ENCODE measurements around the gene PLCL2.
A peak's percentile ranks its signal among the peaks of the same experiment; 100 is the strongest.

Gene PLCL2

DNA sequence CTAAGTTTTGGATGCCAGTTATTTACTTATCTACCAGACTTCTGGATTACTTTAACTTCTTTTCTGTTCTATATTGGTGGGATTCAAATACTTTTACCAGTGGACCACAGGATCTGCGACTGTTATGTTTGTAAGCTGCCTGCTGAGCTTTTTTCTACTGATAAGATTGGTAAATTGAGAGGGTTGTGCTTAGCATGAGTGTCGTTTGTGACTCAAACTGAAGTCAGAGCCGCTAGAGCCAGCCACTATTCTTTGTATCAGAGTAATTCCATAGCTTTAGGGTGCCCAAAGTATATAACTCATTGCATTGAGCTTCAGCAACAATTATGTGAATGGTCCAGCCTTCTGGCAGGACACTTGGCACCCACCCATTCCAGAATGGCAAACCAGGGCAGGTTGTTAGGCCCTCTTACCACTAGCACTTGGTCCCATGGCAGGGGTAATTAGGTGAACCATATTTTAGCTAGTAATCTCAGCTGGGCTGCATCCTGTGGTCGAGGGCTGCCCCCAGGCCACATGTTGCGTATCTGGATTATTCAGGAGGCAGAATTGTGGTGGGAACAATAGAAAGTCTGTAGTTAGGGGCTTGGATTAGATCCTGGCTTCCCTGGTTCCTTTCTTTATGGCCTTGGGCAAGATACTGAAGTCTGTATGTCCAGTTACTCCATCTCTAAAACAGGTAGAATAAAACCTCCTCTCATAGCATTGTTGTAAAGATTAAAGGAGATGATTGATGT lies 6.0 kb downstream of the PLCL2 start:
- Histone ChIP-seq H3K9me3 (ENCODE audit: control insufficient read depth in 2 of 2, low read length in 2 of 2) (no peaks in the 10 kb centered on the region), H3K4me1 (ENCODE audit: control insufficient read depth in 2 of 2, insufficient read depth in 2 of 2, low read length in 2 of 2) (peaks cover 5 to 19% of the 10 kb centered on the region in 2 donors), H3K27ac (ENCODE audit: low read depth in 2 of 2, low read length in 2 of 2) (no peak overlapping the region), H3K36me3 (ENCODE audit: control insufficient read depth in 2 of 2, insufficient read depth in 2 of 2, low read length in 2 of 2) (no peaks in the 10 kb centered on the region), H3K9ac (ENCODE audit: low read depth in 1 of 2, low read length in 2 of 2) (no peak overlapping the region), H3K27me3 (ENCODE audit: control insufficient read depth in 2 of 2, insufficient read depth in 2 of 2, low read length in 2 of 2) (no peaks in the 10 kb centered on the region), H3K4me3 (ENCODE audit: low read length in 2 of 2) (no peak overlapping the region)

DNA sequence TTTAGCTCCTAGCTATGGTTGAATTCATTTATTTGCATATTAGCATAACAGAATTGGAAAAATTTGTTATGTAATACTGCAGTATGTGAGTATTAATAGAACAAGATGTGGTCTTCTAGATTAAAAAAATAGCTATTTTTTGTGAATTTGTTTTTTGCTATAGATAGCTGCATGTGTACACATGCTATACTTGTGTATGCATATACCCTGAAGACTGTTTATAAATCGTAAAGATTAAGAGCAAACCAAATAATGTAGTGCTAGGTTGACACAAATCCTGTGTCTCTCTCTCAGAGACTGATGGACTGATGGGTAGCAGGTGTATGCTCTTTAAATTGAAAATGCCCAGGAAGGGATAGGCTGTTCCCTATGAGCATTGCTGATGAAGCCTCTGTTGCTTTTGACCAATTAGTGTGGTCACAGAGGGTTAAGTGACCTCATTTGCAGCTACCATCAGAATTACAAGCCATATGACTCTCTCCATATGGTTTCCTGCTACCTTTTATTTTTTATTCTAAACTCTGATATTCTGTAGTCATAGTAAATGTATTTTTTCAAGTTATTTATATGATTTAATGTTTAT lies 9.0 kb downstream of the PLCL2 start:
- no peaks in the 10 kb centered on the region for H3K27me3 ChIP-seq (ENCODE audit: control insufficient read depth in 2 of 2, insufficient read depth in 2 of 2, low read length in 2 of 2)
- peaks cover 23 to 25% of the 10 kb centered on the region in 2 donors for H3K4me1 ChIP-seq (ENCODE audit: control insufficient read depth in 2 of 2, insufficient read depth in 2 of 2, low read length in 2 of 2)
- H3K4me3 ChIP-seq (ENCODE audit: low read length in 2 of 2) = no peak overlapping the region
- no peak overlapping the region for H3K9ac ChIP-seq (ENCODE audit: low read depth in 1 of 2, low read length in 2 of 2)
- H3K36me3 ChIP-seq (ENCODE audit: control insufficient read depth in 2 of 2, insufficient read depth in 2 of 2, low read length in 2 of 2) = no peaks in the 10 kb centered on the region
- H3K27ac ChIP-seq (ENCODE audit: low read depth in 2 of 2, low read length in 2 of 2) = no peak overlapping the region
- H3K9me3 ChIP-seq (ENCODE audit: control insufficient read depth in 2 of 2, low read length in 2 of 2) = no peaks in the 10 kb centered on the region

DNA sequence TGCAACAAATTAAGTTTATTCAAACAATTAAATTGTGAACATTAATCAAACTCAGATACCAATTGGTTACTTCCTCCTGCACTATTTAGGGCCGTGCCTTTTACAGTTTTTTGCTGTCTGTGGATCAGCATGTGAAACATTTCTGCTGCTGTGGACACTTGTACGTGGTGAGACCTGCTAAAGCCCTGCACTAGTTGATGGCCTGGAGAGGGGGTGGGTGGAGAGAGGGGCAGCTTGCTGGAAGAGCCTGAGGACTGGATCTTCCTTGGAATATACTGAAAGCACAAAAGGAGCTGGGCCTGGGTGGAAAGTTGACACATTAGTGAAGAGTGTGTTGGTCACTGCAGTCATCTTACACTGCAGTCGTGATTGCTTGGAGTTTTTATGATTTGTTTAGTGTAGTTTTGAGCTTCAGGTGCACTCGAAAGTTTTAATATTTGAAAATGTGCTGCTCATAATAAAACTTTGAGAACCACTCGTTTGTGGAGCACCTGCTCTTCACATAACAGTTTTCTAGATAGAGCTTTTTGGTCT lies 11.4 kb downstream of the PLCL2 start:
- Histone ChIP-seq H3K36me3 (ENCODE audit: control insufficient read depth in 2 of 2, insufficient read depth in 2 of 2, low read length in 2 of 2) (no peaks in the 10 kb centered on the region), H3K4me1 (ENCODE audit: control insufficient read depth in 2 of 2, insufficient read depth in 2 of 2, low read length in 2 of 2) (peaks cover 26 to 28% of the 10 kb centered on the region in 2 donors), H3K9ac (ENCODE audit: low read depth in 1 of 2, low read length in 2 of 2) (peak overlapping the region in 1 of 2 donors; percentile 19), H3K27me3 (ENCODE audit: control insufficient read depth in 2 of 2, insufficient read depth in 2 of 2, low read length in 2 of 2) (no peaks in the 10 kb centered on the region), H3K9me3 (ENCODE audit: control insufficient read depth in 2 of 2, low read length in 2 of 2) (no peaks in the 10 kb centered on the region), H3K4me3 (ENCODE audit: low read length in 2 of 2) (no peak overlapping the region), H3K27ac (ENCODE audit: low read depth in 2 of 2, low read length in 2 of 2) (peak overlapping the region; percentile 39 to 71)

DNA sequence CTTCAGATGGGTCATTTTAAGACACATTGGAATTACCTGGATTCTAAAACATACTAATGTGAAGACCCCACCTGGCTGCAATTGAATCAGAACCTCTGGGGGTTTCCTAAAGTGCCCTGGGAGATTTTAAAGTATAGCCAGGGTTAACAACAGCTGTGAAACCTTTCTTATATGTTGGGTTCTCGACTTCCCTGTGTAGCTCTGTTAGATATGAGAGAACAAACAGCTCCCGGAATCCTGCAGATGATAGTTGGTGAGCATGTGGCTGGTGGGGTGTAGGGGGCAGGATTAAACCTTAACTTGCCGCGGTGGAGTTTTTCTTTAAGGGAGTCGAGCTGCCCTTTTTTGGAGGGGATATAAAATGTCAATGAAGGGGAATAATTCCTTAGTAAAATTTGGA lies 12.1 kb downstream of the PLCL2 start:
- Histone ChIP-seq H3K9ac (ENCODE audit: low read depth in 1 of 2, low read length in 2 of 2) (no peak overlapping the region), H3K27ac (ENCODE audit: low read depth in 2 of 2, low read length in 2 of 2) (peak overlapping the region; percentile 12 to 71)

DNA sequence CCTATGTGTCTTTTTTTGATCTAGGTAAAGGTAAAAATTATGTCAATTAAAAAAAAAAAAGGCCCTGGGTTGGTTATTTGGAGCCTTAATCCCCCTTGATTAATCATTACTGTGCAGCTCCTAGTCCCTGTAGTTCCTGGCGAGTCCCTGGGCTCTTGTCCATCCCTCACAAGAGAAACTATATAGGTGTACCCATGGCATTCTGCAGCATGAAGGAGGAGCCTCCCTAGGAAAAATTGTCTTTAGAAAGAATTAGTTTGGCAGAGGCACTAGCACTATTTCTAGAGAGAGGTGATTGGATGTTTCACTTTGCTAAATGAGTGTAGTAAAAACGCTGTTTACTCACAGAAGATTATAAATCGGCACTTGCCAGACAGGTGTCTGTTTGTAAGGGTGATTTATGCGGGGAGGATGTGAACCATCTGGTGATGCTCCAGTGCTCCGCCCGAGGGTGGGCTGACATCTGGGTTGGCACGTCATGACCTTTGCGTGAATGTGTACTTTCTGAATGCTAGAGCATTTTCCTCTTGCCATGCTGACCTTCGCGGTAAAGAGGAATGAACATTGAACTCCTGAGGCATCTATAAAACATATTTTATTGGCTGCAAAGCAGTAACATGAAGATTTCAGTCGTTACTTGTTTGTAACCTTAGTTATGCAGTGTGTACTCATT lies 12.6 kb downstream of the PLCL2 start:
- Histone ChIP-seq H3K27ac (ENCODE audit: low read depth in 2 of 2, low read length in 2 of 2) (peak overlapping the region; percentile 71 to 76), H3K9ac (ENCODE audit: low read depth in 1 of 2, low read length in 2 of 2) (no peak overlapping the region), H3K36me3 (ENCODE audit: control insufficient read depth in 2 of 2, insufficient read depth in 2 of 2, low read length in 2 of 2) (no peaks in the 10 kb centered on the region)

More for the DNA sequence above, 12.1 kb downstream of the PLCL2 start:
- H3K9me3 ChIP-seq (ENCODE audit: control insufficient read depth in 2 of 2, low read length in 2 of 2) = no peaks in the 10 kb centered on the region
- H3K36me3 ChIP-seq (ENCODE audit: control insufficient read depth in 2 of 2, insufficient read depth in 2 of 2, low read length in 2 of 2) = no peaks in the 10 kb centered on the region
- H3K4me3 ChIP-seq (ENCODE audit: low read length in 2 of 2) = peak overlapping the region in 1 of 2 donors; percentile 70
- no peaks in the 10 kb centered on the region for H3K27me3 ChIP-seq (ENCODE audit: control insufficient read depth in 2 of 2, insufficient read depth in 2 of 2, low read length in 2 of 2)
- peaks cover 28% of the 10 kb centered on the region in 2 donors for H3K4me1 ChIP-seq (ENCODE audit: control insufficient read depth in 2 of 2, insufficient read depth in 2 of 2, low read length in 2 of 2)

GRCh38 chr3:16898595-16899395 lies 14.0 kb downstream of the PLCL2 start:
- H3K27ac ChIP-seq (ENCODE audit: low read depth in 2 of 2, low read length in 2 of 2) = peak overlapping the region in 1 of 2 donors; percentile 76
- H3K4me1 ChIP-seq (ENCODE audit: control insufficient read depth in 2 of 2, insufficient read depth in 2 of 2, low read length in 2 of 2) = peaks cover 28% of the 10 kb centered on the region in 2 donors
- no peak overlapping the region for H3K4me3 ChIP-seq (ENCODE audit: low read length in 2 of 2)
- no peaks in the 10 kb centered on the region for H3K36me3 ChIP-seq (ENCODE audit: control insufficient read depth in 2 of 2, insufficient read depth in 2 of 2, low read length in 2 of 2)
- H3K27me3 ChIP-seq (ENCODE audit: control insufficient read depth in 2 of 2, insufficient read depth in 2 of 2, low read length in 2 of 2) = no peaks in the 10 kb centered on the region
- no peak overlapping the region for H3K9ac ChIP-seq (ENCODE audit: low read depth in 1 of 2, low read length in 2 of 2)
- no peaks in the 10 kb centered on the region for H3K9me3 ChIP-seq (ENCODE audit: control insufficient read depth in 2 of 2, low read length in 2 of 2)

More for the DNA sequence above, 12.6 kb downstream of the PLCL2 start:
- Histone ChIP-seq H3K27me3 (ENCODE audit: control insufficient read depth in 2 of 2, insufficient read depth in 2 of 2, low read length in 2 of 2) (no peaks in the 10 kb centered on the region), H3K4me1 (ENCODE audit: control insufficient read depth in 2 of 2, insufficient read depth in 2 of 2, low read length in 2 of 2) (peaks cover 28% of the 10 kb centered on the region in 2 donors), H3K9me3 (ENCODE audit: control insufficient read depth in 2 of 2, low read length in 2 of 2) (no peaks in the 10 kb centered on the region), H3K4me3 (ENCODE audit: low read length in 2 of 2) (peak overlapping the region; percentile 69 to 70)

DNA sequence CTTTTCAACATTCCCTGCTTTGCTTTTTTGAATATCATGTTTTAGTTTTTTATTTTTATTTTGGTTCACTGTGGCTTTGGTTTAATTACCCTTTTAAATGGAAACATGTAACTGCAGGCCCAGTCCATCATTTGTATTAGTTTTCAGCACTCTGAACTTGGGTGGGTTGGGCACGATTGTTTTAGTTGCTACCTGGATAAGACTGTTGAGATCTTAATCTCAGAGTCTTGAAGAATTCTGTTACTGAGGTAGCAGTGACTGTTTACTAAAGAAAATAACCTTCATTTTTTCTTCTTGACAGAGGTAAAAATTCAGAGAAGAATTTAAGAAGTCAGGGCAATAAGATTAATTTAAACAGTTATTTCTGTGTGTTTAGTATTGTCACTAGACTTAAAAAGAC lies 15.2 kb downstream of the PLCL2 start:
- H3K36me3 ChIP-seq (ENCODE audit: control insufficient read depth in 2 of 2, insufficient read depth in 2 of 2, low read length in 2 of 2) = no peaks in the 10 kb centered on the region
- peaks cover 28% of the 10 kb centered on the region in 2 donors for H3K4me1 ChIP-seq (ENCODE audit: control insufficient read depth in 2 of 2, insufficient read depth in 2 of 2, low read length in 2 of 2)
- H3K9me3 ChIP-seq (ENCODE audit: control insufficient read depth in 2 of 2, low read length in 2 of 2) = no peaks in the 10 kb centered on the region
- H3K4me3 ChIP-seq (ENCODE audit: low read length in 2 of 2) = no peak overlapping the region
- H3K27ac ChIP-seq (ENCODE audit: low read depth in 2 of 2, low read length in 2 of 2) = no peak overlapping the region
- no peaks in the 10 kb centered on the region for H3K27me3 ChIP-seq (ENCODE audit: control insufficient read depth in 2 of 2, insufficient read depth in 2 of 2, low read length in 2 of 2)
- no peak overlapping the region for H3K9ac ChIP-seq (ENCODE audit: low read depth in 1 of 2, low read length in 2 of 2)

GRCh38 chr3:16900779-16901440 lies 16.2 kb downstream of the PLCL2 start:
- Histone ChIP-seq H3K4me1 (ENCODE audit: control insufficient read depth in 2 of 2, insufficient read depth in 2 of 2, low read length in 2 of 2) (peaks cover 27 to 31% of the 10 kb centered on the region in 2 donors), H3K9me3 (ENCODE audit: control insufficient read depth in 2 of 2, low read length in 2 of 2) (no peaks in the 10 kb centered on the region), H3K27ac (ENCODE audit: low read depth in 2 of 2, low read length in 2 of 2) (no peak overlapping the region), H3K36me3 (ENCODE audit: control insufficient read depth in 2 of 2, insufficient read depth in 2 of 2, low read length in 2 of 2) (no peaks in the 10 kb centered on the region), H3K27me3 (ENCODE audit: control insufficient read depth in 2 of 2, insufficient read depth in 2 of 2, low read length in 2 of 2) (no peaks in the 10 kb centered on the region), H3K4me3 (ENCODE audit: low read length in 2 of 2) (no peak overlapping the region), H3K9ac (ENCODE audit: low read depth in 1 of 2, low read length in 2 of 2) (no peak overlapping the region)

All from mucosa of rectum (tissue), 2 donors.